Spinal cord (tissue), 10 donors: ENCODE measurements around the gene PRR19. TPM values are rescaled to one million over a fixed set of nuclear protein-coding genes. Genes with fewer than 3 reads are reported as not detected.

ENCODE experiments used
- DNase-seq, 6 donors: peaks; one replicate each; pipeline versions ENCODE4 v3.0.0 to v3.0.0-alpha.2; 2013 to 2015; ENCODE audit warnings: low spot score in 6 of 6, low read depth in 4 of 6
- H3K27ac ChIP-seq: one replicate; pipeline ENCODE4 v1.5.1; 2013; ENCODE audit warnings: low read depth, low read length, control low read depth
- H3K27me3 ChIP-seq: one replicate; pipeline ENCODE4 v1.6.1; 2013; ENCODE audit warnings: low read length; ENCODE audit not compliant: control insufficient read depth, insufficient read depth
- H3K36me3 ChIP-seq: one replicate; pipeline ENCODE4 v1.6.1; 2013; ENCODE audit warnings: low read length; ENCODE audit not compliant: control insufficient read depth, insufficient read depth
- H3K4me1 ChIP-seq: one replicate; pipeline ENCODE4 v1.6.1; 2013; ENCODE audit warnings: low read length; ENCODE audit not compliant: control insufficient read depth, insufficient read depth
- H3K4me3 ChIP-seq: one replicate; pipeline ENCODE4 v1.5.1; 2013; ENCODE audit warnings: low read depth, low read length, control low read depth
- H3K9me3 ChIP-seq: one replicate; pipeline ENCODE4 v1.6.1; 2013; ENCODE audit warnings: low read length; ENCODE audit not compliant: control insufficient read depth, insufficient read depth
- WGBS: methylation state at CpG from one replicate; pipeline ENCODE4 v1.1.5; 2013; ENCODE audit warnings: missing lambda C conversion rate; ENCODE audit not compliant: insufficient coverage; 5-methylcytosine and 5-hydroxymethylcytosine counted together
- polyA plus RNA-seq, 2 donors: library from polyadenylated mRNA; unstranded; fragments of 120-200 nt; gene quantifications; one replicate each; pipeline ENCODE4 v1.2.1, GENCODE V29; 2013; ENCODE audit not compliant: insufficient read length in 2 of 2
- total RNA-seq, 2 donors: library from RNA; depleted of rRNA in 1 of 2; stranded (reverse); fragments of 120-200 nt in 1 of 2; fragments of >200 nt in 1 of 2; gene quantifications; one replicate each; pipeline versions ENCODE4 v1.2.3 to v1.2.4, GENCODE V29; 2013 to 2014
- donor health status: healthy.

Gene PRR19
- total and polyA plus RNA-seq, 4 donors = 0.30 to 6.9 (median 4.0) TPM

DNA sequence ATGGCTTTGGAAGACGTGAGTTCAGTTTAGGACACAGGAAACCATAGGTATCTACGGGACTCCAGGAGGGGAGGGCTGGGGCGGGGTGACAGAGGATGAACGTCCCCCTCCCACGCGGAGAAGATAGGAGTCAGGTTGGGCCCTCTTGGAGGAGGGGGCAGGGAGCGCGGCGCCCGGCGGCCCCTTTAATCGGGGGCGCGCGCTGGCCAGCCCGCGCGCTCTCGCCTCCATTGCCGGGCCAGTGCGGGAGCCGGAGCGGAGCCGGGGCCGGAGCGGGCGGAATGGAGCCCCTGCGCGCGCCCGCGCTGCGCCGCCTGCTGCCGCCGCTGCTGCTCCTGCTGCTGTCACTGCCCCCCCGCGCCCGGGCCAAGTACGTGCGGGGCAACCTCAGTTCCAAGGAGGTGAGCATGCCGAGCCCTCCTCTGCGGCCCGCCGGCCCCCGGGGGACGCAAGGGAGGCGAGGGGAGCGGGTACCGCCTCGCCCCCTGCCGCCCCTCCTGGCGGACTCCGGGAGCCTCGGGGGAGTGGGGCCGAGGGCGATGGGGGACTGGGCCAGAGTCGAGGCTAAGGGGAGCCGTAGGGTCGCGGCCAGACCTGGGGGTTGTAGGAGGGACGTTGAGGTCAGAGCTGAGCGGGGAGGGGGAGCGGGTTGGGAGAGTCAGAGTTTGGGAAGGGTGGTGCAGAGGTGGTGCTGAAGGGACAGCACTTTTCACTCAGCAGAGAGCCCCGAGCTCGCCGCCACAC lies 11.3 kb downstream of the PRR19 start, which contains the start of gene TMEM145:
TMEM145 (plus strand) TSS at position 214 of the 744 bp plus-strand sequence; CDS start at position 282, 68 bp downstream.
- under 1% methylated on average over 67 of the region's 67 CpGs for WGBS

DNA sequence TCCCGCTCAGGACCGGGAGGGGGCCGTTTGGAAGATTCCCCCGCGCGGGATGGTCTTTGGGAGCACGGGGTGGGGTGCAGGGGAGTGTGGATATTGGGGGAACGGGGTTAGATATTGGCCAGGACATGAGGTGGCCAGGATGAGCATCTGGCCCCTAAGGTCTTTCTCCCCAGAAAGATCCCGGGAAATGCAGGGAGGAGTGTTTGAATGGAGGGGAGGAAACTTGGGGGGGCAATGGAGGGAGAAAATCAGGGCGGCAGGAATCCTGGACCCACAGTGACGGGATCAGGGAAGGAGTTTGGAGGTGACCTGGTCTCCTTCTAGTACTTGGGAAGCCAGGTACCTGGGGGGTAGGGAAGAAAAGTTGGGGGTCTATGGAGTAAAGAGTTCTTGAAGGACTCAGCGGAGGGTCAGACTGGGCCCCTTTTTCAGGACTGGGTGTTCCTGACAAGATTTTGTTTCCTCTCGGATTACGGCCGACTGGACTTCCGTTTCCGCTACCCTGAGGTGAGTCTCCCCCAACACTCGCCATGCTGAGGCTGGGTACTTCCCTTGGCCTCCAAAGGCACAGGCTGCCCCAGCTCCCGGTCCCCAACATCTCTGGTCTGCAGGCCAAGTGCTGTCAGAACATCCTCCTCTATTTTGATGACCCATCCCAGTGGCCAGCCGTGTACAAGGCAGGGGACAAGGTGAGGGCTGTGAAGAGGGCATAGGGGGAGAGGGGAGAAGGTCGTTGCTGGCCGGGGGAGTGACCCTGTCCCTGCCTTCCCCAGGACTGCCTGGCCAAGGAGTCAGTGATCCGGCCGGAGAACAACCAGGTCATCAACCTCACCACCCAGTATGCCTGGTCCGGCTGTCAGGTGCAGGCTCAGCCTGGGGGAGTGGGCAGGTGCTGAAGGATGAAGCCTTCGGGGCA lies 12.2 kb downstream of the PRR19 start:
- H3K27me3 ChIP-seq = no peaks in the 10 kb centered on the region
- H3K4me3 ChIP-seq = peak overlapping the region; percentile 60
- H3K36me3 ChIP-seq = peaks cover 42% of the 10 kb centered on the region
- no peak for DNase-seq
- peaks cover 28% of the 10 kb centered on the region for H3K4me1 ChIP-seq
- 37% methylated on average over 21 of the region's 26 CpGs for WGBS
- no peaks in the 10 kb centered on the region for H3K9me3 ChIP-seq
- H3K27ac ChIP-seq = no peak overlapping the region

More for the DNA sequence above, 11.3 kb downstream of the PRR19 start, which contains the start of gene TMEM145:
- Histone ChIP-seq H3K27me3 (no peaks in the 10 kb centered on the region), H3K36me3 (peaks cover 42% of the 10 kb centered on the region), H3K9me3 (no peaks in the 10 kb centered on the region), H3K27ac (no peak within 1 kb of the TSS), H3K4me3 (peak within 1 kb of the TSS; percentile 60), H3K4me1 (peaks cover 28% of the 10 kb centered on the region)
- peak in 3 of 6 donors; percentile 48 to 88 (median 86) for DNase-seq

DNA sequence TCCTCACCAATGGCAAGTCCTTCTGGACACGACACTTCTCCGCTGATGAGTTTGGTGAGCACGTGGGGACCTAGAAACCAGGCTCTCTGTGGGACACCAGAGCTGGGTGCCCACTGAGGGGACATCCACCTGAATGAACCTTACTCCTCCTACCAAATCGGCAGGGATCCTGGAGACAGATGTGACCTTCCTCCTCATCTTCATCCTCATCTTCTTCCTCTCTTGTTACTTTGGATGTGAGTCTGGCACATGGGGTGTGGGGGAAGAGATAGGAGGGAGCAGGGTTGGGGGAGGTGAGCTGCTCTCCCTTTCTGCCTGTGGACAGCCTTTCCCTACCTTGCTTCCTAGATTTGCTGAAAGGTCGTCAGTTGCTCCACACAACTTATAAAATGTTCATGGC lies 13.1 kb downstream of the PRR19 start:
- Histone ChIP-seq H3K4me1 (peaks cover 28% of the 10 kb centered on the region), H3K36me3 (peaks cover 35% of the 10 kb centered on the region), H3K27ac (no peak overlapping the region), H3K4me3 (no peak overlapping the region), H3K9me3 (no peaks in the 10 kb centered on the region), H3K27me3 (no peaks in the 10 kb centered on the region)
- WGBS = no CpG with 5 or more reads among the region's 5 CpGs
- DNase-seq = no peak

DNA sequence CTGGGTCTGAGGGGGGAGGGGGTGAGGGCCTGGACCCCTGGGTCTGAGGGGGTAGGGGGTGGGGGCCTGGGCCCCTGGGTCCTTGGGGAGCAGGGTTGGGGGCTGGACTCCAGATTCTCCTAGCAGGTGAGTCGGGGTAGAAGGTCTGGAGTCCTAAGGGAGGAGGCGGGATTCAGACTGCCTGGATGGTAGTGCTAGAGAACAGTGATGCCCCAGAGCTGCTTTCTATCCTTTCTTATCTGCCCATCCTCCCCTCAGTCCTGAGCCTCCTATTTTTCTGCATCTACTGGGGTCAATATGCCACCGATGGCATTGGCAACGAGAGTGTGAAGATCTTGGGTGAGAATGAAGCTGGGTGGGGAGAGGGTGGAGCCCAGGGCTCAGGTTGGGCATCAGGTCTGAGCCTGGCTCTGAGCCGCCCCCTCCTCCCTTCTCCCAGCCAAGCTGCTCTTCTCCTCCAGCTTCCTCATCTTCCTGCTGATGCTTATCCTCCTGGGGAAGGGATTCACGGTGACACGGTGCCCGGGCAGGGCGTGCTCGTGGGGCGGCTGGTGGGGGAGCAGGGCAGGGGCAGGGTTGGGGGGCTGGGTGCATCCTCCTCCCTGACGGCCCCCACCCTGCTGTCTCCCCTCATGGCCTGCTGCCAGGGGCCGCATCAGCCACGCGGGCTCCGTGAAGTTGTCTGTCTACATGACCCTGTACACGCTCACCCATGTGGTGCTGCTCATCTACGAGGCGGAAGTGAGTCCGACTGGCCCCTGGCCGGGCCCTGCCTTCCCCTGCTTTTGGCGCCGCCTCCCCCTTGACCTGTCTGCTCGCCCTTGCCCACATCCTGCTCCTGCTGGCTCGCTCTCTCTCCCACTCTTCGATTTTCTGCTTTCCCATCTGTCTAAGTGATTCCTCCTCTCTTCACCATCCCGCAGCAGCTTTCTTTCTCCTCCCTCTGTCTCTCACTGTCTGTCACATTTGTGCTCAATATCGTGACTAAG lies 14.6 kb downstream of the PRR19 start:
- Histone ChIP-seq H3K9me3 (no peaks in the 10 kb centered on the region), H3K27ac (no peak overlapping the region), H3K27me3 (no peaks in the 10 kb centered on the region), H3K4me3 (no peak overlapping the region), H3K36me3 (peaks cover 38% of the 10 kb centered on the region), H3K4me1 (peaks cover 25% of the 10 kb centered on the region)
- DNase-seq = no peak
- 52% methylated on average over 17 of the region's 28 CpGs for WGBS

DNA sequence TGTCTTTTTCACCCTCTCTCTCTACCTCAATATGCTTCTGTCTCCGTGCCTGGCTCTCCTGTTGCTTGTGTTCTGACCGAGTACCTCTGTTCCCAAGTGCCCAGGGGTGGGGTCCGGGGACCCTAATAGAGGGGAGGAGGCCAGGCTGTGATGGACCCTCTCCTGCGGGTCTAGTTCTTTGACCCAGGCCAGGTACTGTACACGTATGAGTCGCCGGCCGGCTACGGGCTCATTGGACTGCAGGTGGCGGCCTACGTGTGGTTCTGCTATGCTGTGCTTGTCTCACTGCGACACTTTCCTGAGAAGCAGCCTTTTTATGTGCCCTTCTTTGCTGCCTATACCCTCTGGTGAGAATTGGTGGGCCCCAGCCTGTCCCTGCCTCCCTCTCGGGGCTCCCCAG lies 15.6 kb downstream of the PRR19 start:
- WGBS = 79% methylated on average over 11 of the region's 13 CpGs
- Histone ChIP-seq H3K36me3 (peaks cover 42% of the 10 kb centered on the region), H3K9me3 (no peaks in the 10 kb centered on the region), H3K27me3 (no peaks in the 10 kb centered on the region), H3K4me3 (no peak overlapping the region), H3K4me1 (peaks cover 21% of the 10 kb centered on the region), H3K27ac (no peak overlapping the region)
- DNase-seq = no peak

DNA sequence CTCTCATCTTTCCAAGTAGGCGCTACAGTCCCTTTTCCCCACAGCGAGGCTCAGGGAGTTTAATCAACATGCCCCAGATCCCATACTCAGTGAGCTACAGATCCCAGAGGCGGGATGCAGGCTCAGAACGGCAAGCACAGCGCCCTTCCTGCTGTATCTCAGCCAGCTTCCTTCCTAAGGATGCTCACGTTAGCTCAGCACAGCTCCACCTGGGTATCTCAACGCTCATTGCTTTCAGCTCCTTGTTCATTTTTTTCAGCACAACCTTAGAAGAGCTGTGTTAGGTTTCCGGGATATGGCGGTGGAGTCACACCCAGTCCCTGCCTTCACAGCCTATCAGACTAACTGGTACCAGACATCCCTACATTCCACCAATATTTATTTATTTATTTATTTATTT lies 20.4 kb downstream of the PRR19 start:
- Histone ChIP-seq H3K9me3 (no peaks in the 10 kb centered on the region), H3K4me1 (peaks cover 25% of the 10 kb centered on the region), H3K36me3 (peaks cover 22% of the 10 kb centered on the region), H3K27me3 (peaks cover 19% of the 10 kb centered on the region), H3K27ac (no peak overlapping the region), H3K4me3 (no peak overlapping the region)
- DNase-seq = peak in 1 of 6 donors; percentile 34
- WGBS = 79% methylated on average over 6 of the region's 9 CpGs

DNA sequence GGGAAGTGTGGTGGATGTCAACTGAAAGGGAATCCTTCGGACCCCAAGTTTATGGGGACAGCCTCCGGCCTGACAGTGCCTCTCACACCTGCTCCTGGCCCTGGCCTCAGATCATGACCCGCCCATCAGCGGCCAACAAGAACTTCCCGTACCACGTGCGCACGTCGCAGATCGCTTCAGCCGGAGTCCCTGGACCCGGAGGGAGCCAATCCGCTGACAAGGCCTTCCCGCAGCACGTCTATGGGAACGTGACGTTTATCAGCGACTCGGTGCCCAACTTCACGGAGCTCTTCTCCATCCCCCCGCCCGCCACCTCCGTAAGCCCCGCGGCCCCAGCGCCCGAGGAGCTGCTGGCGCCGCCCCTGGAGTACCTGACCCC lies 21.5 kb downstream of the PRR19 start:
- Histone ChIP-seq H3K4me1 (peaks cover 36% of the 10 kb centered on the region), H3K27ac (no peak overlapping the region), H3K4me3 (no peak overlapping the region), H3K36me3 (peaks cover 17% of the 10 kb centered on the region), H3K9me3 (no peaks in the 10 kb centered on the region), H3K27me3 (peaks cover 19% of the 10 kb centered on the region)
- WGBS = 17% methylated on average over 27 of the region's 29 CpGs
- no peak for DNase-seq

DNA sequence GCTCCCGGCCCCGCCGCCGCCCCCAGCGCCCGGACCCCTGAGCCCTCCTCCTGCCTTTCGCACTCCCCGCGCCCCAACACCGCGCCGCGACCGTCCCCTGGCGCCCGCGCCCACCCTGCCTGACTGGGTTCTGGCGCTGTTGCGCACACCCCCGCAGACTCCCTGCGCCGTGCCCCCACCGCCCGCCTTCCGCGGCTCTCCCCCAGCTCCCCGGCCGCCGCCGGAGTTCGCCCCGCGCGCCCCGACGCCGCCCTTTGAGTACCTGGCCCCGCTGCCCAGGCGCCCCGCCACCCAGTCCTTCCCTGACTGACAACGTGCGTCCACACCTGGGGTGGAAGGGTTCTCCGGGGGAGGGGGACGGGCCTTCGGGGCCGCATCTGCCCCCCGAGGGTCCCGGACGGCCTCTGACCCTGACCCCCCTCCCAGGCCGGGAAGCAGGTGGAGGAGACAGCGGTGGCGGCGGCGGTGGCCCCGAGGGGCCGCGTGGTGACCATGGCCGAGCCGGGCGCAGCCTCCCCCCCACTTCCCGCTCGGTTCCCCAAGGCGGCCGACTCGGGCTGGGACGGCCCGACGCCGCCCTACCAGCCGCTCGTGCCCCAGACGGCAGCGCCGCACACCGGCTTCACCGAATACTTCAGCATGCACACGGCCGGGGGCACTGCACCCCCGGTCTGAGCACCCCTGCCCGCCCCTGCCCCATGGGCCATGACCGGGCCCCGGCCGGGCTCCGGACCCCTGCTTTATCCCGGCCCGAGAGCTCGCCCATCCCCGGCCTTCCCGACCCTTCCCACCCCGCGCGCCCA lies 22.1 kb downstream of the PRR19 start:
- peaks cover 41% of the 10 kb centered on the region for H3K4me1 ChIP-seq
- H3K9me3 ChIP-seq = no peaks in the 10 kb centered on the region
- no peak overlapping the region for H3K27ac ChIP-seq
- no peak for DNase-seq
- peaks cover 19% of the 10 kb centered on the region for H3K27me3 ChIP-seq
- WGBS = 3% methylated on average over 82 of the region's 92 CpGs
- peaks cover 17% of the 10 kb centered on the region for H3K36me3 ChIP-seq
- H3K4me3 ChIP-seq = no peak overlapping the region
